Endothelial cell of hepatic sinusoid (primary cell): ENCODE results near the gene DDIT4.
"Not testable (repeated sequence)": the region's sequence is repeated elsewhere in the genome, so short reads cannot be mapped to it uniquely, and the experiment has no call there.

ENCODE experiments used
- in situ Hi-C: cut with HindIII; loops from 2 replicates; pipeline ENCODE4 v1.10.0; 2017; ENCODE audit warnings: low sequenced_read_pairs

The DDIT4 gene

GRCh38 chr10:72248468-72249151 lies 25.1 kb upstream of the DDIT4 start:
- in situ Hi-C loops: no loop called here

GRCh38 chr10:72249176-72249862 lies 24.4 kb upstream of the DDIT4 start:
- in situ Hi-C loops: not testable (repeated sequence)

- in situ Hi-C loops: no loop called here
Measured at GRCh38 chr10:72250666-72251065, 23.1 kb upstream of the DDIT4 start.

- in situ Hi-C loops: no loop called here
Measured at GRCh38 chr10:72251635-72252034, 22.1 kb upstream of the DDIT4 start.

- in situ Hi-C loops: no loop called here
Measured at GRCh38 chr10:72252972-72253371, 20.8 kb upstream of the DDIT4 start.

- in situ Hi-C loops: no loop called here
Measured at GRCh38 chr10:72253578-72253977, 20.1 kb upstream of the DDIT4 start.

- in situ Hi-C loops: no loop called here
Measured at GRCh38 chr10:72254813-72255568, 18.7 kb upstream of the DDIT4 start.

- in situ Hi-C loops: no loop called here
Measured at GRCh38 chr10:72255977-72256729, 17.6 kb upstream of the DDIT4 start.

- in situ Hi-C loops: no loop called here
Measured at GRCh38 chr10:72257051-72257892, 16.5 kb upstream of the DDIT4 start.

GRCh38 chr10:72258617-72259016 lies 15.1 kb upstream of the DDIT4 start:
- in situ Hi-C loops: no loop called here

- in situ Hi-C loops: no loop called here
Measured at GRCh38 chr10:72259491-72260238, 14.1 kb upstream of the DDIT4 start.

GRCh38 chr10:72260239-72260975 lies 13.3 kb upstream of the DDIT4 start:
- in situ Hi-C loops: no loop called here

- in situ Hi-C loops: no loop called here
Measured at GRCh38 chr10:72260976-72261783, 12.5 kb upstream of the DDIT4 start.

GRCh38 chr10:72261784-72262404 lies 11.8 kb upstream of the DDIT4 start:
- in situ Hi-C loops: no loop called here

- in situ Hi-C loops: no loop called here
Measured at GRCh38 chr10:72263613-72264241, 10.0 kb upstream of the DDIT4 start.

- in situ Hi-C loops: no loop called here
Measured at GRCh38 chr10:72264536-72264935, 9.2 kb upstream of the DDIT4 start.

- in situ Hi-C loops: no loop called here
Measured at GRCh38 chr10:72265508-72265907, 8.2 kb upstream of the DDIT4 start.
